ENCODE measurements around the gene PTPRS. TPM values are rescaled to one million over a fixed set of nuclear protein-coding genes. Genes with fewer than 3 reads are reported as not detected.
A peak's percentile ranks its signal among the peaks of the same experiment; 100 is the strongest.

PTPRS gene
- total RNA-seq, 4 donors from 2014 or later = 182 to 387 (median 289) TPM

DNA sequence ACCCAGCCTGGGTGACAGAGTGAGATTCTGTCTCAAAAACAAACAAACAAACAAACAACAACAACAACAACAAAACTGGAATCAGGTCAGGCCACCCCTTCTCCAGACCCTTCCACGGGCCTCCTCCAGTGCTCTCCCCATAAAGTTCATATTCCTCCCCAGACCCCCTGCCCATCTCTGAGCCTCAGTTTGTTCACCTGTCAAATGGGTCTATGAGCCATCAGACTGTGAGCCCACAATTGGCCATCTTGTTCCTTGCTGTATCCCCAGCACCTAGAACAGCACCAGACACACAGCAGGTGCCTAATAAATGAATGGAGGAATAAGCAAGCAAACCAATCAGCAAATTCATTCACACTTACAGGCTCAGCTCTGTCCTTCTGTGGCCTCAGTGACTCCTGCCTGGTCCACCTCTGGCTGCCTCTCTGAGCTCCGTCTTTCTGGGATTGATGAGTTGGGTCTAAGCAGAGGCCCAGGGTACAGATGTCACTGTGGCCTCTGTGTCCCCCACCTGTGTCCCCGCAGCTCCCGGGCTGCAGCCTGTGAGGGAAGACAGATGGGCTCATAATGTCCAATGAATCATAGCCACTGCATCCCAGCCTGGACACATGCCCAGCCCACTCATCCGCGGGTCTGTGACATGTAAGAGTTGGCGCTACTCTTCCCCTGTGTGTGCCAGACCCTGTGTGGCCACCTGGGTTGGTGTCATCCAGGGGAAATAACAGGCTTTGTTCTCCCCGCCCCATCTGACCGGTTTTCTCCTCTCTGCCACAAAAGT is 19.6 kb upstream of the PTPRS start:
- no peak overlapping the region for H3K27ac ChIP-seq
- 36 to 54% methylated on average over 9 of the region's 9 CpGs for WGBS, 2 donors
- no peak overlapping the region for H3K4me3 ChIP-seq (replicated peaks in 1 of 3)
- H3K4me1 ChIP-seq = no peaks in the 10 kb centered on the region
- H3K36me3 ChIP-seq = no peaks in the 10 kb centered on the region
- no peaks in the 10 kb centered on the region for H3K27me3 ChIP-seq
- H3K9me3 ChIP-seq = no peaks in the 10 kb centered on the region
- peak in 1 of 2 donors; percentile 6 for DNase-seq
- no peak for TF ChIP-seq CTCF (IDR thresholded peaks at IDR 0.05)
- no peak for TF ChIP-seq POLR2A (IDR thresholded peaks at IDR 0.05)
- intact Hi-C loops (cut with DNase I) = no loop called here

GRCh38 chr19:5358173-5358800 is 17.7 kb upstream of the PTPRS start:
- TF ChIP-seq POLR2A (IDR thresholded peaks at IDR 0.05) (no peak), CTCF (IDR thresholded peaks at IDR 0.05) (no peak)
- Histone ChIP-seq H3K27ac (no peak overlapping the region), H3K9me3 (no peaks in the 10 kb centered on the region), H3K4me3 (replicated peaks in 1 of 3) (no peak overlapping the region), H3K27me3 (no peaks in the 10 kb centered on the region), H3K36me3 (no peaks in the 10 kb centered on the region), H3K4me1 (no peaks in the 10 kb centered on the region)
- intact Hi-C loops (cut with DNase I) = no loop called here
- 69 to 71% methylated on average over 9 of the region's 9 CpGs for WGBS, 2 donors
- no peak for DNase-seq

DNA sequence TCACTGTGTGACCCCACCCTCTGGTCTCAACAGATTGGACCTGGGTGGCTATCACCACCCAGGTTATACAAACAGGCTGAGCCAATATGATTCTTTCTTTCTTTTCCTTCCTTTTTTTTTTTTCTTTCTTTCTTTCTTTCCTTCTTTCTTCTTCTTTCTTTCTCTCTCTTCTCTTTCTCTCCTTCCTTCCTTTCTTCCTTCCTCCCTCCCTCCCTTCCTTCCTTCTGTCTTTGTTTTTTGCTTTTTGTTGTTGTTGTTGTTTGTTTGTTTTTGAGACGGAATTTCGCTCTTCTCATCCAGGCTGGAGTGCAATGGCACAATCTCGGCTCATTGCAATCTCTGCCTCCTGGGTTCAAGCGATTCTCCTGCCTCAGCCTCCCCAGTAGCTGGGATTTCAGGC is 17.0 kb upstream of the PTPRS start:
- Histone ChIP-seq H3K4me1 (no peaks in the 10 kb centered on the region), H3K27ac (no peak overlapping the region), H3K27me3 (no peaks in the 10 kb centered on the region), H3K9me3 (no peaks in the 10 kb centered on the region), H3K36me3 (no peaks in the 10 kb centered on the region), H3K4me3 (replicated peaks in 1 of 3) (no peak overlapping the region)
- TF ChIP-seq POLR2A (IDR thresholded peaks at IDR 0.05) = no peak
- no peak for TF ChIP-seq CTCF (IDR thresholded peaks at IDR 0.05)
- intact Hi-C loops (cut with DNase I) = no loop called here
- DNase-seq = no peak
- 62 to 70% methylated on average over 4 of the region's 4 CpGs for WGBS, 2 donors

DNA sequence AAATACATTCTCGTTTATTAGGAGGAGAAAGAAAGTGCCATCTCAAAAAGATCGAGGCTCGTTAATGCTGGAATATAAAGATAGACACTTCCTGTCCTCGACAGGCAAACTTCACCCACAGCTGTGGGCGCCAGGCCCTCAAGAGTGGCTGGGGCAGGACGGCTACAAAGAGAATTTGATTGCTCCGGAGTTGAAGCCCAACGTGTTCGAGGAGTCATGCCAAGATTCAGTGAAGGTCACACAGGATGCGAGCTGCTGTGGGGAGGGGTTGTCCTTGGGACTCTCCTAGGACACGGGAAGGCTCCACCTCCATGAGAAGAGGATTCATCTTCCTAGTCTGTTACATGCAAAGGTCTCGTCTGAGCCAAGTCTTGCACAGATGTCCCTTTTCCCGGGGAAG is 16.3 kb upstream of the PTPRS start:
- H3K36me3 ChIP-seq = no peaks in the 10 kb centered on the region
- no peaks in the 10 kb centered on the region for H3K27me3 ChIP-seq
- no peaks in the 10 kb centered on the region for H3K4me1 ChIP-seq
- H3K27ac ChIP-seq = no peak overlapping the region
- 30 to 39% methylated on average over 13 of the region's 13 CpGs for WGBS, 2 donors
- TF ChIP-seq POLR2A (IDR thresholded peaks at IDR 0.05) (no peak), CTCF (IDR thresholded peaks at IDR 0.05) (no peak)
- intact Hi-C loops (cut with DNase I) = no loop called here
- H3K4me3 ChIP-seq (replicated peaks in 1 of 3) = no peak overlapping the region
- DNase-seq = no peak
- H3K9me3 ChIP-seq = no peaks in the 10 kb centered on the region

- Histone ChIP-seq H3K9me3 (no peaks in the 10 kb centered on the region), H3K4me1 (no peaks in the 10 kb centered on the region), H3K36me3 (no peaks in the 10 kb centered on the region), H3K4me3 (replicated peaks in 1 of 3) (no peak overlapping the region), H3K27ac (no peak overlapping the region), H3K27me3 (no peaks in the 10 kb centered on the region)
- 82 to 84% methylated on average over 5 of the region's 5 CpGs for WGBS, 2 donors
- no peak for DNase-seq
- TF ChIP-seq POLR2A (IDR thresholded peaks at IDR 0.05) (no peak), CTCF (IDR thresholded peaks at IDR 0.05) (no peak)
- intact Hi-C loops (cut with DNase I) = no loop called here
Observed at GRCh38 chr19:5356428-5356827, 15.8 kb upstream of the PTPRS start.

Measured in thyroid gland (tissue), 4 donors.